GM19463 (cell line): ENCODE data around the gene SMOC1.

Experiments
- ATAC-seq: cut with Tn5 transposase; IDR thresholded peaks from one replicate; pipeline ENCODE4 v1.9.1; 2021; ENCODE audit warnings: mild to moderate bottlenecking, moderate library complexity; ENCODE audit not compliant: unreplicated experiment

The SMOC1 gene

DNA sequence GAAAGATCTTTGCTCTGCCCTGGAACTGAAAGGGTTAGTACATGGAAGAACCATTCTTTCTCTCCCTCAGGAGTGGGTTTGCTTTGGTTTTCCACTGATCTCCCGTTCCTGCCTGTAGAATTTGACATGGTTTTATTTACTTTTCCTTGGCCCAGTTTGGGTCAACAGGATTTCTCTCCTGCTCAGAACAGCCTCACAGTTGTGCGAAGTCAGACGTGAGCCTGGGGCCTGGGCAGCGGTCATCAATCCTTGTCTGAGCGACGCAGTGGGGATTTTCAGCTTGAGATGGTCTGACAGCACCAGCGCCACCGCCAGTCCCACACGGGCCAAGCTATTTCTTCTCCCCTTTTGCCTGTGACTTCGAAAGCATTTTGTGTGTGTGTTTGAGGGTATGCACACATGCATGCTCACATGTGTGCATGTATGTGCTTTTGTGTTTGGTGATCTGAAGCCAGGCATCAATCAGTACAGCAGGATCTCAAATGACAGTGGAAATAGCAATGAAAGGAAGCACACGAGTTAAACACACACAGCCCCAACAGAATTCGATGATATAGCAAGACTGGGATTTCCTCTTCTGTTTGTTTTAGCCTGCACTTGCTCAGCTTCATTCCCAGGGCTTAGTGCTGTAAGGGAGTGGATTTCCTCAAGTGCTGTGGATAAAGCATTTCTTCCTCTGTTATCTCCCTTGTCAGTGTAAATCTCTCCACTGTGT lies 58.3 kb downstream of the SMOC1 start:
- no peak for ATAC-seq

DNA sequence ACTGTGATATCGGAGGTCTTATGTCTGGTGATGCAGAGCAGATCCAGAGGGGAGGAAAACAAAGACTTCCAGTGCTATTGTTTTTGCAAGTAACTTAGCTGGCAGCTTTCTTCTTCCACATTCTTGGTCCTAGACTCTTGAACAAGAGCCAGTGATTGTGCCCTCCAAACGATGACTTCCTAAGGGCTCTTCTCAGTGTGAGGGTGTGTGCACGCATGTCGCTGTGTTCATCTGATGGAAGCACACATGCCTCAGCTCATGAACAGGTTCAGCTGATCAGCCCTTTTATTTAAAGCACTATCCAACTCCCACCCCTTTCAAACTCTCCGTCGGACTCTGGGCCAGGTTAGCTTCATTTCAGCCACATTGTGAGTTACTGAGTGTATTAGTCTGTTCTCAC lies 59.5 kb downstream of the SMOC1 start:
- no peak for ATAC-seq

DNA sequence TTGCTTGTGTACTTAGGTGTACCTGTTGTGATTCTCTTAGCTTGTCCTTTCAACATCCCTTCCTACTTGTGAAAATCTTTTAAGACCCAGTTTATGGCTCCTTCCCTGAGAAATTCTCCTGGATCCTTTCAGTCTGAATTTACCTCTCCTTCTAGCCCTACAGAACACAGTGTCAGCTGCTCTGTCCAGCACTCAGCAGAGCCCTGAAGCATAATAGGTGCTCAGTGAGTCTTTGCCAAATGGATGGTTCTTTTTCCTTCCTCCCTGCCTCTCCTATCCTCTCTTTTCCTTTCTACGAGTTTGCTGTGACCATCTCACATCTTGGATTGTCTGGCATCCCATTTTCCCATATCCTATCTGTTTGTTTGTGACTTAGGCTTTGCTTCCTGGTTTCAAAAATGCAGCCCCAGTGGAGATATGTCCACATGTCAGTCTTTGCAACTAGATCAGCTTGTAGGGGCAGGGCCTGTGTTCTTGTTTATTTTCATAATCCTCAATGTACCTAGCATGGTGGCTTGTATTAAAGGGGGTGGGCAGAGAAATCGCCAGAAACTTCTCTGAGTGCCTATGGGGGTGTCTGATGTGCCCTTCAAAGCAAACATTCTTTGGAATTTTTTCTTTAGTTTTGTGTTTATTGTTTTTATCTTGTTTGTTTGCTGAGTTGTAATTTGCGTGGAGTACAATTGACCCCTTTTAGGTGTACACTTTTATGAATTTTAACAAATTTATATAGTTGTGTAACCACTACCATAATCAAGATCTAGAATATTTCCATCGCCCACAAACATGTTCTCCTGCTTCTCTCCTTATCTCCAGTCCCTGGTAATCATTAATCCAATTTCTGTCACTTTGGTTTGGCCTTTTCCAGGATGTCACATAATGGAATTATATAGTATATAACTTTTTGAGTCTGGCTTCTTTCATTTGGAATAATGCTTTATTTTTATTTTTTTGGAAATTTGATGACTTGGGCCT lies 62.8 kb downstream of the SMOC1 start:
- ATAC-seq = no peak

DNA sequence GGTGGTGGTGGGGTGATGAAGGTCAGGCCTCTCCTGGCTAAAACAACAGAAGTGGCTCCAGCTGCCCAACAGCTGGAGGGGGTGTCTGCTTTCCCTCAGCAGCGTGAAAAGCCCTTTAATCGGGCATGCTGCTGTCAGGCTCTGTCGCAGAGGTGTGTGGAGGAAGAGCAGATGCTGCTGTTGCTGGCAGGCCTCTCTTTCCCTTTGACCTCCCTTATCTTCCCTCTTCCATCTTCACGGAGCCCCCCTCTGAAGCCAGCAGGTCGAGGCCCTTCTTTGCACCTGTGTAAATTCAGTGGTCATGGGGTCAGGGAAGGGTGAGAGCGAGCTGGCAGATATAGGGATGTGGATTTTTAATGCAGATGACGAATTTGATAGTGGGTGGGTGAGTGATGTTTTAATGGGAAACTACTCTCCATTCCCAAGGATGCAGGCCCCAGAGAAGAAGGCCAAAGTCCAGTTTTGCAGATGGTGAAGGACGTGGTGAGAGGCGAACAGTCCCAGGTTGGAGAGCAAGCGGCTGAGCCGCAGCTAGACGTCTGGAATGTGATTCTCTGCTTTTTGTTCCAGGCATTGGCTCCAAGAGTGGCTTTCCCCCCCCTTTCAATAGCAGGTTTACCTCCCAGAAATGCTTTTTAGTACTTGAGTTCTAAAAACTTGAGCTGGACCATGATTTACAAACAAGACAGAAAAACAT lies 64.0 kb downstream of the SMOC1 start:
- no peak for ATAC-seq

DNA sequence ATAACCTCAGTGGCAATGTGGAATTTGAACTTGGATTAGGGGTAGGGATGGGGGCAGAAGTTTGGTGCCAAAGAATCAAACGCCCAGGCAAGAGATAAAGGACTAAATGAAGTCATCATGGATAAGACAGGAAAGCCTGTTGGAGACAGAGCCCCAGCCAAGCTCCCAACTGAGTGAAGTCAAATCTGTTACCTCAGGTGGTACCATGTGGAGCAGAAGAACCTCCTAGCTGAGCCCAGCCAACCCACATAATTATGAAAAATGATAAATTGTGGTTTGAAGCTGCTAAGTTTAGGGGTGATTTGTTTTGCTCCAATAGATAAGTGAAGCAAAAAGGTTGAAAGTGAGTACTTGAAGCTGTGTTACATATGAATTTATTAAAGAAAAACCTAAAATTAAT lies 66.1 kb downstream of the SMOC1 start:
- no peak for ATAC-seq

DNA sequence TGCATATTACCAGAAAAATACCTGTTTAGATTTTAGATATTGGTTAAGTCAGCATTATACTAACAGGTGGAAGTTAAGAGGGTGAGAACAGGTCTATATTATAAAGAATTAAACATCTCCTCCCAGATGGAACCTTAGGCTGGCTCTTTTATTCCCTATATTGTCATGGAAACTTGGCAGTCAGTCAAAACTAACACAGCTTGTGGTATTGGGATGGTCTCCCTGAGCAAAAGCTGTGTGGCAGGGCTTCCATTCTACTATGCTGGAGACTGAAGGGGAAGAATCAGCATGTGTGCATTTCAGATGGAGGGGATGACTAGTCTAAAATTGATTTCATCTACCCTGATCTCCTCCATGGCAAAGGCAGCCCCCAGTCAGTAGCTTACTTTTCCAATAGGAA lies 66.7 kb downstream of the SMOC1 start:
- no peak for ATAC-seq

DNA sequence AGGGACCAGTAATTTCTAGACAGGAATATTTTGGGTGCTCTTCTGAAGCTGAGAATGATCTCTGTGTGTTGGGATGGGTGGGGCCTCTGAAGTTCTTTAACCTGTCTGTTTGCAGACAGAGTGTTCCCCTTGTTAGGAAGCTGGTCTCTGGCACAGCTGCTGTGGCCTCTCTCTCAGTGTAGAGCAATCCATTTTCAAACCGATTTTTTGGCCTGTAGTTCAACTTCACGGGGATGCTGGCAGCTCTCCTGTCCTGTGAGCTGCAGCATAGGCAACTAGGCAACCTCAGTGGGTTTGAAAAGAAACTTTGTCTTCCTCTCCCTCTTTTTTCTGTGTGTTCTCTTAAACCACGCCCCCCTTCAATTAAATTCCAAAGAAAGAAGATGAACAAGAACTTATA lies 69.1 kb downstream of the SMOC1 start:
- ATAC-seq = no peak

DNA sequence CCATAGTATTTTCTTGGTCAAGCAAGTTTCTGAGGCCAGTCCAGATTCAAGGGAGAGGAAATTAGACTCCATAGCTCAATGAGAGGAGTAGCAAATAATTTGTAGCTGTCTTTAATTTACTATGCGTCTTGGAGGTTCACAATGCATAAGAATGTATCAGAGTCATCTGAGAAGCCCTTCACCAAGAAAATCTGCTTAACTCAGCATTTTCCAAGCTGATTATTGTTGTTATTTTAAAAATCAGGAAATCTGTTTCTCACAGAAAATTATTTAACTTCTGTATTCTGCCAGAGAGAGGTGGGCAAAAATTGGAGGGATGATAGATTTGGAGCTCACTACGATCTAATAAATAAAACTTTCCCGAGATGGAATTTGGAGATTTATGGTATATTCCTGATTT lies 72.0 kb downstream of the SMOC1 start:
- no peak for ATAC-seq

DNA sequence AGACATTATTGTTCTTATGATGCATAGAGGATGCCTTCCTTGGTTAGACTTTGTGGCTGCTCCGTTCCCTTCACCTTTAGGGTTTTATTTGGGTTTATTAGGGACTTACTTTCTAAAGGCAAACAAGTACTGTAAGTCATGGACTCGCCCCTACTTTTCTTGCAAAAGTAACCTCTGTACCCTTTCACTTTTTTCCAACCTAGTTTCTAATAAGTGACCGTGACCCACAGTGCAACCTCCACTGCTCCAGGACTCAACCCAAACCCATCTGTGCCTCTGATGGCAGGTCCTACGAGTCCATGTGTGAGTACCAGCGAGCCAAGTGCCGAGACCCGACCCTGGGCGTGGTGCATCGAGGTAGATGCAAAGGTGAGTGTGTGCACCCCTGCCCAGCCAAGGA lies 72.7 kb downstream of the SMOC1 start:
- ATAC-seq = no peak

DNA sequence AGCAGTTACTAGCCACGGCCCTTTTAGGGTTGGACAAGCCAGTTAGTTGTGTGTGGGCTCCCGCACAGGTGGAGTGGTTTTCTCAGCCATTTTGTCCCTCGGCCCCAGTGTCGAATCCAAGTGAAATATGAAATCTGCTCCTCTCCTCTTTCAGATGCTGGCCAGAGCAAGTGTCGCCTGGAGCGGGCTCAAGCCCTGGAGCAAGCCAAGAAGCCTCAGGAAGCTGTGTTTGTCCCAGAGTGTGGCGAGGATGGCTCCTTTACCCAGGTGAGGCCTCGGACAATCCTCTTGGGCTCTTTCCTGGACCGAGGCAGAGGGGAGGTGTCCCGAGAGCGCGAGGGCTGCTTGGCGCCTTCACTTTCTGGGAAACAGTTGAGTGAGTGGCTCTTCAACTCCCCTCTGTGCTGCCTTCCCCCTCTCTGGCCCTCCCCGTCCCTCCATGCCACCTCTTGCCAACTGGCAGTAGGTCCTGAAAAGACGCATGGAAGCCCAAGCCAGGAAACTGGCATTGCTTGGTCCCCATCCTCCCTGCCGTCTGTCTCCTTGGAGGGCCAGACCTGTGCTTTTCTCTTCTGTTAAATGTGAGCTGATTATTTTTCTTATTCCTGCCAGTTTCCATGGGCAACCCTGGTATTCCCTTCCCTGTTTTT lies 74.2 kb downstream of the SMOC1 start:
- ATAC-seq = no peak

DNA sequence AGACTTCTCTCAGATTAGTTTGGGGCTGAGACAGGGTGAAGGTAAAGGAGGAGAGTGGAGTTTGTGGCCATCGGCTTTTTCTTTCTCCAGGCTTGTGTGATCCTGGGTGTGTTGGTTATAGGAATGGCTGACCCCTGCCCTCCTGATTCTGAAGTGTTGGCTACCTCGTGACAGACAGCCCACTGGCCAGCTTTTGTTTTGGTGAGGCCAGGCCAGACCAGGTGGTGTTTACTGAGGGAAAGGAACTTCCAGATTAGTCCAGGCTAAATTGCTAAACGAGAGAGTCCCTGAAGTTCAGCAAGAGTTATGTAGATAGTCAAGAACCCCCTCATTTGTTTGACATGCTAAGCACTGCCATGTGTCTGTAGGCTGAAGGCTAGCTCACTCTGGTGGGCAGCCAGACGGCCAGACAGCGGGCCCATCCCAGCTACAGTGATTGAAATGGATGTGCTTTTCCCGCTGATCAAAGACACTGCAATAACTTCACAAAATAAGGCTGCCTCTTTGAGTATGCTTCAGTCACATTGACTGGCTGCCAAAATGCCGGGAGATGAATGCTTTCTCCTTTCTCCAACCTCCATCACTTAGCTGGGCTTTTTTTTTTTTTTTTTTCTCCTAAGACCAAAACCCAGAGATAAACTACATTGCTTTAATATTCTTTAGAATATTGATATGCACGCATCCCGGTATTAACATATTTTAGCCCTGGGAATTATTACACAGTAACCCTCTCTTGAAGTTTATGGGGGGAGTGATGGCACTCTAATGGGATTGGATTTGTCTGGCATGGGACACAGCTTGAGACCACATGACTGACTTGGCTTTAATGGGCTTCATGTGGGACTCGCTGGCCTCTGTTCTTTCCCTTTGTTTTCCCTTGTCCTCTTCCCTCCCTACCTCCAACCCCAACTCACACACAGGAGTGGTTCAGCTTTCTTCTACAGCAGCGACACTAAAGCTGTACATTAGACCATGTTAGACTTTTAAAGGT lies 76.9 kb downstream of the SMOC1 start:
- ATAC-seq = no peak

DNA sequence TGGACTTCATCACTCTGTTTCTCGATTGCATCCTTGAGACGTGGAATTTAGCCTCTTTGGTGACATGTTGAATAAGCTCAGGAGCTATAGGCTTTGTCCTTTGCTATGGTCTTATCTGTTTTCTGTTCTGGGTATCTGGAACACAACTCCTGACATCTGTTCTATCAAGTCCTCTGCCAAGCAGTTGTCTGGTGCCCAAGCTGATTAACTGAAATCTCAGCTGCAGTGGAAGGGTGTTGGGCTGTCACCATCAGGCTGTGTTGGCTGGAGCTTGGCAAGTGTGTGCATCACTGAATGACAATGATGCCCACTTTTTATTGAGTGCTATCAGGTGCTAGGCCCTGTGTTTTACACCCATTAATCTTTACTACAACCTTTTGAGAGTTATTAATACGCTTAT lies 77.8 kb downstream of the SMOC1 start:
- ATAC-seq = no peak

DNA sequence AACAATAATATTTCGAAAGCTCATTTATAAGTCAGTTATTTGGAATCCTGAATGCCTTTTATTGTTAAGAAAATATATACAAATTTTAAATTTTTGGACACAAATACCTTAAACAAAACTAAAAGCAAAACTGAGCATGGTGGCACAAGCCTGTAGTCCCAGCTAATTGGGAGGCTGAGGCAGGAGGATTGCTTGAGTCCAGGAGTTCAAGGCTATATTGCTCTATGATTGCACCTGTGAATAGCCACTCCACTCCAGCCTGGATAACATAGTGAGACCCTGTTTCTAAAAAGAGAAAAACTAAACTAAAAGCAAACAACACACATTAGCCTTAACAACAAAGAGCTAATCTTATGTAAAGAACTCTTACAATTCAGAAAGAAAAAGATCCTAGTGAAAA lies 78.8 kb downstream of the SMOC1 start:
- no peak for ATAC-seq

DNA sequence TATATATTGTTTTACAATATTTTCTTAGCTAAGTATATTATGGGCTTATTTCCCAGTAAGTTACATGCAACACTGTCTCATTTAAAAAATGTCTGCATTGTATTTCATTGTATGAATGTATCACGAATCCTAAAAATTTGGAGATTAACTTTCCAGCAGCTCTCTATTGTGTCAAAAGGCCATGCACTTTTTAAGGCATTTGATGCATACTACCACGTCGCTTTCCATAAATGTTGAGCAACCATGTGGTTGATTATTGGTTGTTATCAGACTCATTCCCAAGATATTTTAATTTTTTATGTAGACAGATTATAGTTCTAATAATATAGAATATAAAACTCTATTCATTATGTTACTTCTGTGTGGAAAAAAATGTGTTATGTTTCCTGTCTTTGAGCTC lies 79.9 kb downstream of the SMOC1 start:
- ATAC-seq = no peak

DNA sequence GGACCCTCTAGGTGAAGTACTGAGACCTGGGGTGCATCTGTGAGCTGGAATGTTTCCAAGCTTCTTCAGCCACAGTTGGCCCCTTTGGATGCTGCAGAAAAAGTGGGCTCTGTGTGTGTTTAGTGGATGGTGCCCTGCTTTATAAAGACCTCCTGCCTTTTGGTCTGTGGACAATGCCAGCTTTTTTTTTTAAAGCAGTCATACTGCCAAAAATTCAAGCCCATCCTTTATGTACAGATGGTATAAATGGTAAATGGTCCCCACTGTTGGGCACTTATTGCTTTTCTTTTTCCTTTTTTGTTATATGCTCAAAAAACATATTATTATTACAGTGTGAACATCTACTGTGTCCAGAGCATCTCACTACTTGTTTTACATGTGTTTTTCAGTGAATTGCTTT lies 81.1 kb downstream of the SMOC1 start:
- no peak for ATAC-seq

DNA sequence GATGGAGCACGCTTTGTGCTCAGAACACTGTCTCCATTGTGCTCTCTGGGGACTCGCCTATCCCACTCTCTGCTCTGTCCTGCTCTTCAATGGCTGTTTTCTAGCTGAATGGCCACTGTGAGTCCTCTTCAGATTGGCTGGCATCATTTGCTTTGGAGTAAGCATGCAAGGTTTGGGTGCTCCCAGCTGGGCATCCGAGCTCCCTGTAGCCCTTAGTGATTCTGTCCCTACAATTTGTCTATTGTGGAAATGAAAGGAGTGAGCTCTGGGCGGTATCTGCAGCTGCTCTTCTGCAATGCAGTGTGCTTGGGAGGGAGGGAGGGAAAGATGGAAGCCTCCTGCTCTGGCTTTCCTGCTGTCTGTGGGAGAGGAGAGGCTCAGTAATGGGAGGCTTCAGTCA lies 84.8 kb downstream of the SMOC1 start:
- ATAC-seq = no peak

DNA sequence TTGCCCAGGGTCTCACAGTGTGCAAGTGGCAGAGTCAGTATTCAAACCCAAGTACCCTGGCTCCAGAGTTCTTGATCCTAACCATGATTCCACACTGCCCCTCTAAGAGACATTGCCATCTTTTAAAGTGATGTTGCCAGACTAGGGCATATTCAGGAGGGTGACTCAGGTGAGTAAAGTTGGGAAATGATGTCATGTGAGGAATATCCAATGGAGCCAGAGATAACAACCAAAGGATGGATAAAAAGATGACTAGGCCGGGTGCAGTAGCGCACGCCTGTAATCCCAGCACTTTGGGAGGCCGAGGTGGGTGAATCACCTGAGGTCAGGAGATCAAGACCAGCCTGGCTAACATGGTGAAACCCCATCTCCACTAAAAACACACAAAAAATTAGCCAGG lies 85.6 kb downstream of the SMOC1 start:
- ATAC-seq = no peak

DNA sequence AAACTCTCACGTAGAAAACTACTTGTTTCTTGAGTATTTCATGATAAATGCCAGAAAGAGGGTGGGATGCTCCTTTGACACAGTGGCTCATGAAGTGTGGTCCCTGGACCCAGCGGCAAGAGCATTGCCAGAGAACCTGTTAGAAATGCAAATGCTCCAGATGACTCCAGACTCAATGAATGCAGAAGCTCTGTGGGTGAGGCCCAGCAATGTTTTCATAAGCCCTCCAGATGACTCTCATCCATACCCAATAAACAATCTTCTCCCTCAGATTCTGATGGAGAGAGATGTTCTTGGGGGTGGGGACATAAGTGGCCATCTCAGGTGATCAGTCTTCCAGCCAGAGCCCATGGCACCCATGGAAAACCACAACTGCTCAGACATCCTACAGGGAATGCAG lies 88.9 kb downstream of the SMOC1 start:
- no peak for ATAC-seq

DNA sequence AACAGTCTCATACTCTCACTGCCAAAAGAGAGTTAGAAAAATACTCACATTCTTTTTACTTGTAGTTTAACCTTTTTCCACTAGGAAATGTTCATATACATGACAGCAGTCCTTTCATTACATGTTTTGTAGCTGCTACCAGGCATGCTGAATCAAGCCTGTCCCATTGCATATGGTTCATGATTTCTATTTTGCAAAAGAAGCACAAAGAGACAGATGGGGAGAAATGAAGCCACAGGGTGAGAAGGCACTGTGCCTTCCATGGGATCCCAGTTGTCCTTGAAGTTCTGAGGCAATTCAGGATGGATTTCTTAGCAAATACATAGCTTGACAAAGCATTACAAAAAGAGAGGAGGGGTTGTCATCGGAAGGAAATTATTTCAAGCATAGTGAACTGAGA lies 89.5 kb downstream of the SMOC1 start:
- ATAC-seq = no peak

DNA sequence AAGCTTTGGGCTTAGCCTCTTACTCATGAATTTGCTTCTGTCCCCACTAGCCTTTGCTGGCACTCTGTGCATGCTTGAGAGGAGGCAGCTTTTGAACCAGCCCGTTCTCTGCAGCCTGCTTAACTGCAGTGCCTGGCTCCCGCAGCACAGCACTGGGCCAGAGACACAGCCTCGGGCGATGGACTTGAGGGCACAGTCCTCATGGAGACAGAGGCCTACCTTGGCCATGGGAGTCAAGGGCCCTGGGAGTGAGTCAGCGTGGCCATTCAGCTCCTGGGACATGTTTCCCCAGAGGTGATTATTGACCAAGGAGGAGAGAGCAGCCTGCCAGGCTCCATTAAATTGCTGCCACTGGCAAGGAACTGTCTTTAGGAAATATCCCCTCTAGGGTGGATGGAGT lies 93.5 kb downstream of the SMOC1 start:
- ATAC-seq = no peak
